Progenitor cell of endocrine pancreas (in vitro differentiated cells): ENCODE results near the gene PTBP1. TPM values are rescaled to one million over a fixed set of nuclear protein-coding genes. Genes with fewer than 3 reads are reported as not detected.
A peak's percentile ranks its signal among the peaks of the same experiment; 100 is the strongest.

ENCODE experiments used
- DNase-seq: peaks from one replicate; pipeline ENCODE4 v3.0.0; 2021; ENCODE audit warnings: low spot score; ENCODE audit not compliant: unreplicated experiment
- H3K27ac Mint-ChIP-seq: 2 replicates; pipeline ENCODE4 v1.8.0; 2021; ENCODE audit warnings: mild to moderate bottlenecking, moderate library complexity, mixed read lengths
- H3K27me3 Mint-ChIP-seq: 2 replicates; pipeline ENCODE4 v1.8.0; 2021; ENCODE audit warnings: mixed read lengths
- H3K36me3 Mint-ChIP-seq: 2 replicates; pipeline ENCODE4 v1.8.0; 2022; ENCODE audit warnings: mixed read lengths; ENCODE audit not compliant: insufficient read depth
- H3K4me1 Mint-ChIP-seq: 2 replicates; pipeline ENCODE4 v1.8.0; 2021; ENCODE audit warnings: low read depth, mixed read lengths
- H3K4me3 Mint-ChIP-seq: 2 replicates; pipeline ENCODE4 v1.8.0; 2021; ENCODE audit warnings: low read depth, mild to moderate bottlenecking, moderate library complexity, mixed read lengths
- H3K9me3 Mint-ChIP-seq: 2 replicates; pipeline ENCODE4 v1.8.0; 2021; ENCODE audit warnings: low read depth, mixed read lengths
- CTCF ChIP-seq: fragments of 200-600 bp; sonication (generic); IDR thresholded peaks from one replicate; pipeline ENCODE4 v1.5.0; 2021; ENCODE audit warnings: antibody characterized with exemption, mild to moderate bottlenecking; ENCODE audit not compliant: unreplicated experiment
- total RNA-seq: library from RNA; stranded (reverse); gene quantifications from 2 replicates; pipeline ENCODE4 v1.2.1, GENCODE V29; 2021

The PTBP1 gene
- total RNA-seq, 1 donor from 2014 or later: 500 TPM

- TF ChIP-seq CTCF: no peak
- Mint-ChIP-seq H3K36me3 (peaks cover 37% of the 10 kb centered on the region), H3K27me3 (no peaks in the 10 kb centered on the region), H3K27ac (peak overlapping the region; percentile 90), H3K4me1 (peaks cover 2% of the 10 kb centered on the region), H3K4me3 (no peak overlapping the region), H3K9me3 (no peaks in the 10 kb centered on the region)
- DNase-seq: no peak
Observed at GRCh38 chr19:810077-810855, 13.0 kb downstream of the PTBP1 start.

- Mint-ChIP-seq H3K9me3 (no peaks in the 10 kb centered on the region), H3K27me3 (no peaks in the 10 kb centered on the region), H3K4me3 (no peak overlapping the region), H3K36me3 (peaks cover 40% of the 10 kb centered on the region), H3K27ac (peak overlapping the region; percentile 90), H3K4me1 (peaks cover 2% of the 10 kb centered on the region)
- TF ChIP-seq CTCF: no peak
- no peak for DNase-seq
Observed at GRCh38 chr19:810883-811489, 13.7 kb downstream of the PTBP1 start.

GRCh38 chr19:811506-812048 lies 14.3 kb downstream of the PTBP1 start:
- TF ChIP-seq CTCF: no peak
- Mint-ChIP-seq H3K27ac (peak overlapping the region; percentile 76), H3K4me3 (no peak overlapping the region), H3K27me3 (no peaks in the 10 kb centered on the region), H3K36me3 (peaks cover 43% of the 10 kb centered on the region), H3K9me3 (peaks cover 3% of the 10 kb centered on the region), H3K4me1 (peaks cover 2% of the 10 kb centered on the region)
- DNase-seq: no peak

GRCh38 chr19:812049-812746 lies 14.9 kb downstream of the PTBP1 start:
- Mint-ChIP-seq H3K27ac (peak overlapping the region; percentile 76), H3K9me3 (peaks cover 4% of the 10 kb centered on the region), H3K27me3 (no peaks in the 10 kb centered on the region), H3K4me3 (no peak overlapping the region), H3K4me1 (peaks cover 2% of the 10 kb centered on the region), H3K36me3 (peaks cover 42% of the 10 kb centered on the region)
- no peak for TF ChIP-seq CTCF
- DNase-seq: no peak

GRCh38 chr19:812747-813218 lies 15.5 kb downstream of the PTBP1 start:
- peaks cover 37% of the 10 kb centered on the region for H3K36me3 Mint-ChIP-seq

More at GRCh38 chr19:812747-813218, 15.5 kb downstream of the PTBP1 start:
- Mint-ChIP-seq H3K27ac (no peak overlapping the region), H3K4me1 (no peaks in the 10 kb centered on the region), H3K4me3 (no peak overlapping the region), H3K27me3 (no peaks in the 10 kb centered on the region), H3K9me3 (peaks cover 4% of the 10 kb centered on the region)
- TF ChIP-seq CTCF: no peak
- DNase-seq: no peak
